Activated T-cell treated with anti-CD3 and anti-CD28 coated beads, Interleukin-2, amount 50 U/mL, for 1 hour (primary cell): ENCODE measurements around the gene HEATR5A.
"Not testable (repeated sequence)": the region's sequence is repeated elsewhere in the genome, so short reads cannot be mapped to it uniquely, and the experiment has no call there.

Experiments used
- DNase-seq: peaks from one replicate; pipeline ENCODE4 v3.0.0-alpha.2; 2020

HEATR5A gene

GRCh38 chr14:31387091-31387490 is 33.3 kb downstream of the HEATR5A start:
- no peak for DNase-seq

- no peak for DNase-seq
Observed at GRCh38 chr14:31386271-31386670, 34.1 kb downstream of the HEATR5A start.

GRCh38 chr14:31382221-31382620 is 38.1 kb downstream of the HEATR5A start:
- DNase-seq, result no peak

- no peak for DNase-seq
Observed at GRCh38 chr14:31380106-31380505, 40.2 kb downstream of the HEATR5A start.

- DNase-seq, result not testable (repeated sequence)
Observed at GRCh38 chr14:31379125-31379947, 41.0 kb downstream of the HEATR5A start.

- no peak for DNase-seq
Observed at GRCh38 chr14:31377433-31377832, 42.9 kb downstream of the HEATR5A start.

- no peak for DNase-seq
Observed at GRCh38 chr14:31371646-31372045, 48.7 kb downstream of the HEATR5A start.

- no peak for DNase-seq
Observed at GRCh38 chr14:31363331-31364073, 56.8 kb downstream of the HEATR5A start.

- no peak for DNase-seq
Observed at GRCh38 chr14:31362746-31363145, 57.6 kb downstream of the HEATR5A start.

- not testable (repeated sequence) for DNase-seq
Observed at GRCh38 chr14:31361761-31362160, 58.6 kb downstream of the HEATR5A start.

GRCh38 chr14:31360919-31361662 is 59.3 kb downstream of the HEATR5A start:
- no peak for DNase-seq

GRCh38 chr14:31357279-31357678 is 63.1 kb downstream of the HEATR5A start:
- no peak for DNase-seq

GRCh38 chr14:31346097-31346496 is 74.3 kb downstream of the HEATR5A start:
- DNase-seq, result no peak

GRCh38 chr14:31341280-31341679 is 79.1 kb downstream of the HEATR5A start:
- DNase-seq, result no peak

GRCh38 chr14:31340297-31341063 is 79.9 kb downstream of the HEATR5A start:
- DNase-seq, result no peak

GRCh38 chr14:31339743-31340142 is 80.6 kb downstream of the HEATR5A start:
- no peak for DNase-seq

GRCh38 chr14:31337331-31337730 is 83.0 kb downstream of the HEATR5A start:
- DNase-seq, result no peak

- DNase-seq, result no peak
Observed at GRCh38 chr14:31336646-31337045, 83.7 kb downstream of the HEATR5A start.

GRCh38 chr14:31331395-31331794 is 89.0 kb downstream of the HEATR5A start:
- not testable (repeated sequence) for DNase-seq

- DNase-seq, result not testable (repeated sequence)
Observed at GRCh38 chr14:31329876-31330521, 90.4 kb downstream of the HEATR5A start.

- DNase-seq, result no peak
Observed at GRCh38 chr14:31326111-31326510, 94.2 kb downstream of the HEATR5A start.

GRCh38 chr14:31323419-31323818 is 96.9 kb downstream of the HEATR5A start:
- DNase-seq, result no peak
